ENCODE measurements around the gene NEUROD2. TPM values are rescaled to one million over a fixed set of nuclear protein-coding genes. Genes with fewer than 3 reads are reported as not detected.

NEUROD2 gene
- total RNA-seq, 1 donor from 2014 or later = not detected

GRCh38 chr17:39651923-39652586 lies 44.3 kb upstream of the NEUROD2 start:
- Mint-ChIP-seq H3K9me3 (no peaks in the 10 kb centered on the region), H3K4me1 (peaks cover 48% of the 10 kb centered on the region), H3K27ac (ENCODE audit: unreplicated experiment) (peak overlapping the region; percentile 85), H3K36me3 (ENCODE audit: low read depth) (peaks cover 3% of the 10 kb centered on the region), H3K27me3 (ENCODE audit: low read depth) (no peaks in the 10 kb centered on the region), H3K4me3 (peak overlapping the region; percentile 29)
- TF ChIP-seq, protein P1, sequence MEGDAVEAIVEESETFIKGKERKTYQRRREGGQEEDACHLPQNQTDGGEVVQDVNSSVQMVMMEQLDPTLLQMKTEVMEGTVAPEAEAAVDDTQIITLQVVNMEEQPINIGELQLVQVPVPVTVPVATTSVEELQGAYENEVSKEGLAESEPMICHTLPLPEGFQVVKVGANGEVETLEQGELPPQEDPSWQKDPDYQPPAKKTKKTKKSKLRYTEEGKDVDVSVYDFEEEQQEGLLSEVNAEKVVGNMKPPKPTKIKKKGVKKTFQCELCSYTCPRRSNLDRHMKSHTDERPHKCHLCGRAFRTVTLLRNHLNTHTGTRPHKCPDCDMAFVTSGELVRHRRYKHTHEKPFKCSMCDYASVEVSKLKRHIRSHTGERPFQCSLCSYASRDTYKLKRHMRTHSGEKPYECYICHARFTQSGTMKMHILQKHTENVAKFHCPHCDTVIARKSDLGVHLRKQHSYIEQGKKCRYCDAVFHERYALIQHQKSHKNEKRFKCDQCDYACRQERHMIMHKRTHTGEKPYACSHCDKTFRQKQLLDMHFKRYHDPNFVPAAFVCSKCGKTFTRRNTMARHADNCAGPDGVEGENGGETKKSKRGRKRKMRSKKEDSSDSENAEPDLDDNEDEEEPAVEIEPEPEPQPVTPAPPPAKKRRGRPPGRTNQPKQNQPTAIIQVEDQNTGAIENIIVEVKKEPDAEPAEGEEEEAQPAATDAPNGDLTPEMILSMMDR (conservative IDR thresholded peaks at IDR 0.05) = no peak
- DNase-seq (ENCODE audit: low read depth, low spot score) = no peak

DNA sequence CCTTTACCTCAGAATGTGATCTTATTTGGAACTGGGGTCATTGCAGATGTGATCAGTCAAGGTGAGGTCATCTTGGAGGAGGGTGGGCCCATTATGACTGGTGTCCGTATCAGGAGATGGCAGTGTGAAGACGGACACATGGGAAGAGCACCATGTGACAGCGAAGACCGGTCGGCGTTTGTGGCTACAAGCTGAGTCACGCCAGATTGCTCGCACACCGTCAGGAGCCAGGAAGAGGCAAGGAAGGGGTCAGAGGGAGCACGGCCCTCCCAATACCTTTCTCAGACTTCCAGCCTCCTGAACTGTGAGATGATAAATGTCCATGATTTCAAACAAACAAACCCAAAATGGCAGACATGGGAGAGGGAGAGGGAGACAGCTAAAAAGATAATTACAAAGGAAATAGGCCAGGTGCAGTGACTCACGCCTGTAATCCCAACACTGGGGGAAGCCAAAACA lies 42.4 kb upstream of the NEUROD2 start:
- DNase-seq (ENCODE audit: low read depth, low spot score) = no peak
- H3K9me3 Mint-ChIP-seq = no peaks in the 10 kb centered on the region
- H3K4me1 Mint-ChIP-seq = peaks cover 49% of the 10 kb centered on the region
- no peaks in the 10 kb centered on the region for H3K27me3 Mint-ChIP-seq (ENCODE audit: low read depth)
- TF ChIP-seq, protein P1 (conservative IDR thresholded peaks at IDR 0.05) = no peak
- H3K4me3 Mint-ChIP-seq = no peak overlapping the region
- H3K36me3 Mint-ChIP-seq (ENCODE audit: low read depth) = peaks cover 3% of the 10 kb centered on the region
- no peak overlapping the region for H3K27ac Mint-ChIP-seq (ENCODE audit: unreplicated experiment)

DNA sequence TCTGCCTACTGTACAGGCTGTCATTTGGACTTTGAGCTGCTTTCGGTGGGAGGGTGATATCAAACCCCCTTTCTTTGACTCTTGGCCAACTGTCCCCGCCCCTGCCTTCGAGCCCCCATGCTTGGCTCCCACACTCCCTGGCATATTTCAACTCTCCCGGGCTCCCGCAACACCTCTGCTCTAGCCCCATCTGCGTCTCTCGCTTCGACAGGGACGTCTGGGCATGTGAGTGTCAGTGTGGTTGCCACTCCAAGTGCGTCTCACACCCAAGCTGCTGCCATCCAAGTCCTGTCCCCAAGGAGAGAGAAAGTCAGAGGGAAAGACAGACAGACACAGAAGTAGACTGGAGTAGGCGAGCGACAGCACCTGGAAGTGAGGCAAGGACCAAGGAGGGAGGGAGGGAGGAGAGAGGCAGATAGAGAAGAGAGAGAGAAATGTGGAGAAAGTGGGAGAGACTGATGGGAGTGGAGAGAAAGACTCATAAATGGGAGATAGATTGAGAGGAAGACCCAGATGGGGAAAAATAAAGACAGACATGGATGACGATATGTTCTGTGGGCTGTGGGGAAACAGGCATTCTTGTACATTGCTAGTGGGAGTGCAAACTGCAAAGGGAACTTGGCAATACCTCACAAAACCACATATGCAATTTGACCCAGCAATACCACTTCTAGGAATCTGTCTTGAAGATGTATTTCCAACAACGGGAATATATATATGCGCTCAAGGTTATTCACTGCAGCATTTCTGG lies 41.1 kb upstream of the NEUROD2 start:
- Mint-ChIP-seq H3K36me3 (ENCODE audit: low read depth) (peaks cover 3% of the 10 kb centered on the region), H3K27ac (ENCODE audit: unreplicated experiment) (peak overlapping the region; percentile 63), H3K9me3 (no peaks in the 10 kb centered on the region), H3K4me3 (no peak overlapping the region), H3K4me1 (peaks cover 39% of the 10 kb centered on the region), H3K27me3 (ENCODE audit: low read depth) (no peaks in the 10 kb centered on the region)
- TF ChIP-seq, protein P1 (conservative IDR thresholded peaks at IDR 0.05) = no peak
- DNase-seq (ENCODE audit: low read depth, low spot score) = no peak

- no peak overlapping the region for H3K4me3 Mint-ChIP-seq
- TF ChIP-seq, protein P1 (conservative IDR thresholded peaks at IDR 0.05) = no peak
- peaks cover 29% of the 10 kb centered on the region for H3K4me1 Mint-ChIP-seq
- peaks cover 3% of the 10 kb centered on the region for H3K36me3 Mint-ChIP-seq (ENCODE audit: low read depth)
- H3K27me3 Mint-ChIP-seq (ENCODE audit: low read depth) = no peaks in the 10 kb centered on the region
- H3K27ac Mint-ChIP-seq (ENCODE audit: unreplicated experiment) = no peak overlapping the region
- DNase-seq (ENCODE audit: low read depth, low spot score) = no peak
- no peaks in the 10 kb centered on the region for H3K9me3 Mint-ChIP-seq
Measured at GRCh38 chr17:39647256-39647655, 39.5 kb upstream of the NEUROD2 start.

- H3K4me3 Mint-ChIP-seq = no peak overlapping the region
- H3K27ac Mint-ChIP-seq (ENCODE audit: unreplicated experiment) = no peak overlapping the region
- H3K9me3 Mint-ChIP-seq = no peaks in the 10 kb centered on the region
- TF ChIP-seq, protein P1 (conservative IDR thresholded peaks at IDR 0.05) = no peak
- H3K27me3 Mint-ChIP-seq (ENCODE audit: low read depth) = no peaks in the 10 kb centered on the region
- peaks cover 34% of the 10 kb centered on the region for H3K4me1 Mint-ChIP-seq
- H3K36me3 Mint-ChIP-seq (ENCODE audit: low read depth) = no peaks in the 10 kb centered on the region
- no peak for DNase-seq (ENCODE audit: low read depth, low spot score)
Measured at GRCh38 chr17:39643271-39643670, 35.6 kb upstream of the NEUROD2 start.

Measured in neural crest cell (in vitro differentiated cells).